K562 (cell line): Measurements from ENCODE around the gene PPP1R13L. TPM values are rescaled to one million over a fixed set of nuclear protein-coding genes. Genes with fewer than 3 reads are reported as not detected.

Source experiments
- HCFC1 ChIP-seq: IDR thresholded peaks from 2 replicates; pipeline ENCODE4 v1.6.1; 2012; ENCODE audit warnings: low read depth, low read length, improper control_type of control experiment
- NEUROD1 ChIP-seq: fragments of 150-350 bp; IDR thresholded peaks from 2 replicates; pipeline ENCODE4 v1.6.1; 2014; ENCODE audit warnings: borderline replicate concordance, low read length, low read depth; ENCODE audit not compliant: partially characterized antibody
- NR3C1 ChIP-seq: sonication (generic); formaldehyde crosslinking; IDR thresholded peaks from 2 replicates; pipeline ENCODE4 v1.8.1; 2022; ENCODE audit warnings: missing genetic modification reagents
- POLR2H ChIP-seq: IDR thresholded peaks from 2 replicates; pipeline ENCODE4 v1.6.1; 2016; ENCODE audit warnings: missing genetic modification characterization, low read depth, mild to moderate bottlenecking, control low read depth, missing compliant biosample characterization, moderate library complexity
- RAD51 ChIP-seq: fragments of 450-650 bp; IDR thresholded peaks from 2 replicates; pipeline ENCODE4 v1.7.1; 2016; ENCODE audit warnings: low read depth, mild to moderate bottlenecking, borderline replicate concordance
- SUPT5H ChIP-seq: fragments of 450-650 bp; IDR thresholded peaks from 2 replicates; pipeline ENCODE4 v1.6.1; 2016
- TEAD1 ChIP-seq, 2 experiments: fragments of 450-650 bp in 1 of 2; sonication (generic) in 1 of 2; formaldehyde crosslinking; IDR thresholded peaks; 2 replicates each; pipeline versions ENCODE4 v1.4.0 to v1.8.0; 2020 to 2022; ENCODE audit warnings: mild to moderate bottlenecking in 2 of 2, missing genetic modification reagents in 1 of 2
- TOE1 ChIP-seq, 2 experiments: fragments of 450-650 bp in 1 of 2; sonication (generic) in 1 of 2; formaldehyde crosslinking in 1 of 2; IDR thresholded peaks; 2 replicates each; pipeline versions ENCODE4 v1.7.1 to v1.8.0; 2016 to 2022; ENCODE audit warnings: borderline replicate concordance in 2 of 2, mild to moderate bottlenecking in 2 of 2, antibody characterized with exemption in 1 of 2, inconsistent platforms in 1 of 2, low read depth in 1 of 2, missing genetic modification reagents in 1 of 2, moderate library complexity in 1 of 2
- ZC3H11A ChIP-seq: IDR thresholded peaks from 2 replicates; pipeline ENCODE4 v1.6.1; 2012; ENCODE audit warnings: low read depth, low read length, improper control_type of control experiment
- ZFPM2 ChIP-seq: fragments of 250-450 bp; sonication (Bioruptor Pico); IDR thresholded peaks from 2 replicates; pipeline ENCODE4 v1.5.1; 2022; ENCODE audit warnings: mild to moderate bottlenecking
- ZNF57 ChIP-seq: fragments of 450-650 bp; formaldehyde crosslinking; IDR thresholded peaks from 2 replicates; pipeline ENCODE4 v1.4.0; 2020; ENCODE audit warnings: mild to moderate bottlenecking, moderate library complexity
- polyA plus RNA-seq, 8 experiments: library from polyadenylated mRNA; depleted of rRNA in 4 of 8; stranded (reverse) in 5 of 8; unstranded in 3 of 8; fragments of >200 nt; fragmentation: Nextera tagmentation in 2 of 8; fragmentation: Illumina TruSeq in 1 of 8; extraction: Ambion mirVana in 2 of 8; extraction: Trizol in 1 of 8; gene quantifications; 2 replicates each; pipeline versions ENCODE4 v1.2.1 to v1.2.3, GENCODE V29; 2011 to 2014; ENCODE audit warnings: inconsistent platforms in 1 of 8, missing spikeins in 1 of 8
- total RNA-seq, 7 experiments: library from RNA; depleted of rRNA in 6 of 7; stranded (reverse); fragments of >200 nt in 6 of 7; fragmentation: Illumina TruSeq in 2 of 7; extraction: Trizol in 2 of 7; gene quantifications; 2 replicates each; pipeline versions ENCODE4 v1.2.1 to v1.2.3, GENCODE V29; 2011 to 2021; ENCODE audit warnings: low replicate concordance in 1 of 7
- TF ChIP-seq, protein P1 (sequence below): IDR thresholded peaks from 2 replicates; pipeline ENCODE4 v1.6.1; 2011; ENCODE audit warnings: borderline replicate concordance, low read depth, mild to moderate bottlenecking, moderate library complexity, low read length; ENCODE audit not compliant: insufficient read depth, poor library complexity, severe bottlenecking
- TF ChIP-seq, protein P2 (sequence below): fragments of 450-650 bp; IDR thresholded peaks from 2 replicates; pipeline ENCODE4 v1.6.1; 2017; ENCODE audit warnings: antibody characterized with exemption
- TF ChIP-seq, protein P3 (sequence below): fragments of 450-650 bp; IDR thresholded peaks from 2 replicates; pipeline ENCODE4 v1.6.1; 2016; ENCODE audit warnings: low read depth

Gene PPP1R13L
- total and polyA plus RNA-seq, 9 of the 15 experiments (the other 6 are each of a cell fraction or from before 2014, with no cell fraction given), result 0.32 to 6.7 (median 2.0) TPM

DNA sequence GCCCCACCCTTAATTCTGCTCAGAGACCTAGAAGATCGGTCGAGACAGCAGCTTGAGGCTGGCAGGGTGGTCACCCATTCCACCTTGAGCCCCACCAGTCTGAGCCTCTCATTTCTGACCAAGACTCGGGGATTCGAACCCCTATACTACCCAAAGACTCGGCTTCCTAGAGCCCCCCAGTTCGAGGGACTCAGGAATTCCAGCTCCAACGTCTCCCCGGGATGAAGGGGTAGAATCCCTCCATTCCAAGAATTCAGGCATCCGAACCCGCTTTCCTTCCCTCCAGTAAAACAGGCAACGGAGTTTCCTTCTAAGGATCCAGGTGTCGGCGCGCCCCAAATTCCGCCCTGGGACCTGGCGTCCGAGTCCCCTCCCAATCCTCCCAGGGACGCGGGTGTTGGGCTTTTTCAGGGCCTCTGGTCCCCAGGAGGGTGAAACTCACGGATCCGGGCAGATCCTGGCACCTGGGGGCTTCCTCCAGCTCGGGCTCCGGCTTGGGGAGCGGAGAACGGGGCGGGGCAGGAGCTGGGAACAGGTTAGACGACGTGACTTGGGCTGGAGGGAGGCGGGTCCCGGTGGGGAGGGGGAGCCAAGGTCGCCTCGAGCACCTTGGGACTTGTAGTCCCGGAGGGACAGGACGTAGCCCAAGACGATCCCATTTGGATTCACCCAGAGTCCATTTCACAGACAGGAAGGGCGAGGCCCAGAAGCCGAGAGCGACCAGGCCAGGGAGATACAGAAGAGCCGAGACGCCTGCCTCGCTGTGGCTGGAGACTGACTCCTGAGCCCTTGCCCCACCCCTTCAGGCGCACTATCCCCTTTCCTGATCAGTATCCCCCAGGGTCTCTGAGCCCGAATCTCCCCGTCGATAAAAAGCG, at the start of gene PPP1R13L (continued):
- TF ChIP-seq RAD51 (no peak), NR3C1 (CRISPR knock-in tag) (no peak), NEUROD1 (peak; percentile 15), TEAD1 (CRISPR knock-in tag; IDR thresholded peaks at IDR 0.05) (no peak), ZFPM2 (CRISPR knock-in tag) (no peak), TOE1 (IDR thresholded peaks at IDR 0.05; ENCODE audit: borderline replicate concordance) (peak; percentile 76; the same call in 1 of the 2 replicates), TOE1 (CRISPR knock-in tag; IDR thresholded peaks at IDR 0.05; ENCODE audit: borderline replicate concordance, low read depth) (no peak), HCFC1 (peak; percentile 67), SUPT5H (no peak), ZNF57 (CRISPR knock-in tag) (no peak), POLR2H (tag) (no peak), ZC3H11A (no peak)
- TF ChIP-seq, protein P1, sequence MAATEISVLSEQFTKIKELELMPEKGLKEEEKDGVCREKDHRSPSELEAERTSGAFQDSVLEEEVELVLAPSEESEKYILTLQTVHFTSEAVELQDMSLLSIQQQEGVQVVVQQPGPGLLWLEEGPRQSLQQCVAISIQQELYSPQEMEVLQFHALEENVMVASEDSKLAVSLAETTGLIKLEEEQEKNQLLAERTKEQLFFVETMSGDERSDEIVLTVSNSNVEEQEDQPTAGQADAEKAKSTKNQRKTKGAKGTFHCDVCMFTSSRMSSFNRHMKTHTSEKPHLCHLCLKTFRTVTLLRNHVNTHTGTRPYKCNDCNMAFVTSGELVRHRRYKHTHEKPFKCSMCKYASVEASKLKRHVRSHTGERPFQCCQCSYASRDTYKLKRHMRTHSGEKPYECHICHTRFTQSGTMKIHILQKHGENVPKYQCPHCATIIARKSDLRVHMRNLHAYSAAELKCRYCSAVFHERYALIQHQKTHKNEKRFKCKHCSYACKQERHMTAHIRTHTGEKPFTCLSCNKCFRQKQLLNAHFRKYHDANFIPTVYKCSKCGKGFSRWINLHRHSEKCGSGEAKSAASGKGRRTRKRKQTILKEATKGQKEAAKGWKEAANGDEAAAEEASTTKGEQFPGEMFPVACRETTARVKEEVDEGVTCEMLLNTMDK, result no peak
- TF ChIP-seq, protein P2, sequence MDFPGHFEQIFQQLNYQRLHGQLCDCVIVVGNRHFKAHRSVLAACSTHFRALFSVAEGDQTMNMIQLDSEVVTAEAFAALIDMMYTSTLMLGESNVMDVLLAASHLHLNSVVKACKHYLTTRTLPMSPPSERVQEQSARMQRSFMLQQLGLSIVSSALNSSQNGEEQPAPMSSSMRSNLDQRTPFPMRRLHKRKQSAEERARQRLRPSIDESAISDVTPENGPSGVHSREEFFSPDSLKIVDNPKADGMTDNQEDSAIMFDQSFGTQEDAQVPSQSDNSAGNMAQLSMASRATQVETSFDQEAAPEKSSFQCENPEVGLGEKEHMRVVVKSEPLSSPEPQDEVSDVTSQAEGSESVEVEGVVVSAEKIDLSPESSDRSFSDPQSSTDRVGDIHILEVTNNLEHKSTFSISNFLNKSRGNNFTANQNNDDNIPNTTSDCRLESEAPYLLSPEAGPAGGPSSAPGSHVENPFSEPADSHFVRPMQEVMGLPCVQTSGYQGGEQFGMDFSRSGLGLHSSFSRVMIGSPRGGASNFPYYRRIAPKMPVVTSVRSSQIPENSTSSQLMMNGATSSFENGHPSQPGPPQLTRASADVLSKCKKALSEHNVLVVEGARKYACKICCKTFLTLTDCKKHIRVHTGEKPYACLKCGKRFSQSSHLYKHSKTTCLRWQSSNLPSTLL, result no peak
- TF ChIP-seq, protein P3, sequence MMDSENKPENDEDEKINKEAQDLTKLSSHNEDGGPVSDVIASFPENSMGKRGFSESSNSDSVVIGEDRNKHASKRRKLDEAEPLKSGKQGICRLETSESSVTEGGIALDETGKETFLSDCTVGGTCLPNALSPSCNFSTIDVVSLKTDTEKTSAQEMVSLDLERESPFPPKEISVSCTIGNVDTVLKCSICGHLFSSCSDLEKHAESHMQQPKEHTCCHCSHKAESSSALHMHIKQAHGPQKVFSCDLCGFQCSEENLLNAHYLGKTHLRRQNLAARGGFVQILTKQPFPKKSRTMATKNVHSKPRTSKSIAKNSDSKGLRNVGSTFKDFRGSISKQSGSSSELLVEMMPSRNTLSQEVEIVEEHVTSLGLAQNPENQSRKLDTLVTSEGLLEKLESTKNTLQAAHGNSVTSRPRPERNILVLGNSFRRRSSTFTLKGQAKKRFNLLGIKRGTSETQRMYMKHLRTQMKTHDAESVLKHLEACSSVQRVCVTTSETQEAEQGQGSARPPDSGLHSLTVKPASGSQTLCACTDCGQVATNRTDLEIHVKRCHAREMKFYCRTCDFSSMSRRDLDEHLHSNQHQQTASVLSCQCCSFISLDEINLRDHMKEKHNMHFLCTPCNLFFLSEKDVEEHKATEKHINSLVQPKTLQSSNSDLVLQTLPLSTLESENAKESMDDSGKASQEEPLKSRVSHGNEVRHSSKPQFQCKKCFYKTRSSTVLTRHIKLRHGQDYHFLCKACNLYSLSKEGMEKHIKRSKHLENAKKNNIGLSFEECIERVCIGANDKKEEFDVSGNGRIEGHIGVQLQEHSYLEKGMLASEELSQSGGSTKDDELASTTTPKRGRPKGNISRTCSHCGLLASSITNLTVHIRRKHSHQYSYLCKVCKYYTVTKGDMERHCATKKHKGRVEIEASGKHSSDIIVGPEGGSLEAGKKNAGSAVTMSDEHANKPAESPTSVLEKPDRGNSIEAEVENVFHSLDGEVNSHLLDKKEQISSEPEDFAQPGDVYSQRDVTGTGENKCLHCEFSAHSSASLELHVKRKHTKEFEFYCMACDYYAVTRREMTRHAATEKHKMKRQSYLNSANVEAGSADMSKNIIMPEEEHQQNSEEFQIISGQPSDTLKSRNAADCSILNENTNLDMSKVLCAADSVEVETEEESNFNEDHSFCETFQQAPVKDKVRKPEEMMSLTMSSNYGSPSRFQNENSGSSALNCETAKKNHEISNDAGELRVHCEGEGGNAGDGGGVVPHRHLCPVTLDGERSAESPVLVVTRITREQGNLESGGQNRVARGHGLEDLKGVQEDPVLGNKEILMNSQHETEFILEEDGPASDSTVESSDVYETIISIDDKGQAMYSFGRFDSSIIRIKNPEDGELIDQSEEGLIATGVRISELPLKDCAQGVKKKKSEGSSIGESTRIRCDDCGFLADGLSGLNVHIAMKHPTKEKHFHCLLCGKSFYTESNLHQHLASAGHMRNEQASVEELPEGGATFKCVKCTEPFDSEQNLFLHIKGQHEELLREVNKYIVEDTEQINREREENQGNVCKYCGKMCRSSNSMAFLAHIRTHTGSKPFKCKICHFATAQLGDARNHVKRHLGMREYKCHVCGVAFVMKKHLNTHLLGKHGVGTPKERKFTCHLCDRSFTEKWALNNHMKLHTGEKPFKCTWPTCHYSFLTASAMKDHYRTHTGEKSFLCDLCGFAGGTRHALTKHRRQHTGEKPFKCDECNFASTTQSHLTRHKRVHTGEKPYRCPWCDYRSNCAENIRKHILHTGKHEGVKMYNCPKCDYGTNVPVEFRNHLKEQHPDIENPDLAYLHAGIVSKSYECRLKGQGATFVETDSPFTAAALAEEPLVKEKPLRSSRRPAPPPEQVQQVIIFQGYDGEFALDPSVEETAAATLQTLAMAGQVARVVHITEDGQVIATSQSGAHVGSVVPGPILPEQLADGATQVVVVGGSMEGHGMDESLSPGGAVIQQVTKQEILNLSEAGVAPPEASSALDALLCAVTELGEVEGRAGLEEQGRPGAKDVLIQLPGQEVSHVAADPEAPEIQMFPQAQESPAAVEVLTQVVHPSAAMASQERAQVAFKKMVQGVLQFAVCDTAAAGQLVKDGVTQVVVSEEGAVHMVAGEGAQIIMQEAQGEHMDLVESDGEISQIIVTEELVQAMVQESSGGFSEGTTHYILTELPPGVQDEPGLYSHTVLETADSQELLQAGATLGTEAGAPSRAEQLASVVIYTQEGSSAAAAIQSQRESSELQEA, result no peak
